OCI-LY3 (cell line): ENCODE results near the gene SEL1L.

Experiments
- CTCF ChIP-seq: fragments of 200-600, 300-600 bp; sonication (generic); IDR thresholded peaks from 2 replicates; pipeline ENCODE4 v1.5.1; 2014; ENCODE audit warnings: antibody characterized with exemption, low read length, low read depth
- EZH2phosphoT487 ChIP-seq: fragments of 200-600 bp; shearing (Covaris generic); IDR thresholded peaks from 2 replicates; pipeline ENCODE4 v1.6.1; 2018; ENCODE audit warnings: antibody characterized with exemption, mixed run types, low read depth

DNA sequence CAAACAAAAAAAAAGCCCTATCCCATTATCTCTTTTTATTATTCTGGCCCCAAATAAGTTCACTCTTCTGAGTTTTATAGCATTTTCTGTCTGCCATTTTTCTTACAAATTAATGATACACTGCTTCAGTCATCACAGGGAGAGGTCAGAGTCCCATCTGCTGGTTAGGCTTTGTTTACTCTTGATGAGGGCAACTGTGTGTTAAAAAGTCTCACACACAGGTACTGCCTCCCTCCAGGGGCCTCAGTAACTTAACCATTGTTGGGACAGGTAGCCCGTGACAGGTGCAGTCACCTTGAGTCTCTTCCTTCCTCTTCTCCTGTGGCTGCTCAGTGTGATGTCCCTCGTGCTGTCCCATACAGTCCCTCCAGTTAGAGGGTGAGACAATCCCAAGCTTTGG is 45.5 kb upstream of the SEL1L start:
- TF ChIP-seq CTCF, result no peak
- no peak for TF ChIP-seq EZH2phosphoT487
